Measurements from ENCODE around the gene ARRB1.

DNA sequence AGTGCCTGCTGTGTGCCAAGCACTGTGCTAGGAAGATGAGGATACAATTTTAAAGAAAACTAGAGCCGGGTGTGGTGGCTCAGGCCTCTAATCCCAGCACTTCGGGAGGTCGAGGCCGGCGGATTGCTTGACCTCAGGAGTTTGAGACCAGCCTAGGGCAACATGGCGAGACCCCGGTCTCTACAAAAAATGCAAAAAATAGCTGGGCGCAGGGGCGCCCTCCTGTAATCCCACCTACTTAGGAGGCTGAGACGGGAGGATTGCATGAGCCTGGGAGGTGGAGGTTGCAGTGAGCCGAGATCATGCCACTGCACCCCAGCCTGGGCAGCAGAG lies 102.6 kb downstream of the ARRB1 start:
- no peak for TF ChIP-seq CTCF (IDR thresholded peaks at IDR 0.05 in 2 of 3, conservative IDR thresholded peaks at IDR 0.05 in 1 of 3; ENCODE audit: borderline replicate concordance in 1 of 3, insufficient read depth in 1 of 3, low read depth in 2 of 3, low read length in 2 of 3)
- TF ChIP-seq SIN3A (IDR thresholded peaks at IDR 0.05; ENCODE audit: low read depth): no peak
- TF ChIP-seq POLR2AphosphoS5 (IDR thresholded peaks at IDR 0.05; ENCODE audit: low read depth, low read length): no peak
- TF ChIP-seq CEBPB (IDR thresholded peaks at IDR 0.05; ENCODE audit: low read depth): no peak
- TF ChIP-seq POLR2A (IDR thresholded peaks at IDR 0.05; ENCODE audit: borderline replicate concordance, extremely low read depth, insufficient read depth, insufficient read length): no peak
- TF ChIP-seq REST (IDR thresholded peaks at IDR 0.05; ENCODE audit: low read depth): no peak
- TF ChIP-seq JUND (IDR thresholded peaks at IDR 0.05): no peak
- TF ChIP-seq FOSL1 (IDR thresholded peaks at IDR 0.05; ENCODE audit: low read depth): no peak
- no peak for TF ChIP-seq ZNF274 (IDR thresholded peaks at IDR 0.05; ENCODE audit: low read depth, low read length)
- TF ChIP-seq EZH2 (IDR thresholded peaks at IDR 0.05): no peak
- TF ChIP-seq SRF (IDR thresholded peaks at IDR 0.05; ENCODE audit: low read depth): no peak
